ENCODE measurements around the gene STK35.
"Not testable (repeated sequence)": the region's sequence is repeated elsewhere in the genome, so short reads cannot be mapped to it uniquely, and the experiment has no call there.

STK35 gene

GRCh38 chr20:2163757-2164156 is 62.1 kb downstream of the STK35 start:
- DNase-seq, result no peak

GRCh38 chr20:2164421-2164820 is 62.8 kb downstream of the STK35 start:
- DNase-seq, result no peak

- DNase-seq, result no peak
Measured at GRCh38 chr20:2164966-2165365, 63.3 kb downstream of the STK35 start.

GRCh38 chr20:2165871-2166270 is 64.2 kb downstream of the STK35 start:
- no peak for DNase-seq

- no peak for DNase-seq
Measured at GRCh38 chr20:2167112-2167511, 65.5 kb downstream of the STK35 start.

GRCh38 chr20:2168946-2169345 is 67.3 kb downstream of the STK35 start:
- no peak for DNase-seq

GRCh38 chr20:2169456-2170088 is 67.9 kb downstream of the STK35 start:
- no peak for DNase-seq

- DNase-seq, result no peak
Measured at GRCh38 chr20:2170404-2170803, 68.8 kb downstream of the STK35 start.

GRCh38 chr20:2171266-2171790 is 69.7 kb downstream of the STK35 start:
- no peak for DNase-seq

- not testable (repeated sequence) for DNase-seq
Measured at GRCh38 chr20:2171840-2172239, 70.2 kb downstream of the STK35 start.

- DNase-seq, result peak; percentile 66
Measured at GRCh38 chr20:2172305-2173175, 70.9 kb downstream of the STK35 start.

- no peak for DNase-seq
Measured at GRCh38 chr20:2173186-2173585, 71.6 kb downstream of the STK35 start.

GRCh38 chr20:2174067-2174466 is 72.4 kb downstream of the STK35 start:
- no peak for DNase-seq

GRCh38 chr20:2176946-2177345 is 75.3 kb downstream of the STK35 start:
- no peak for DNase-seq

GRCh38 chr20:2178318-2179232 is 76.9 kb downstream of the STK35 start:
- DNase-seq, result no peak

- DNase-seq, result no peak
Measured at GRCh38 chr20:2179233-2179580, 77.6 kb downstream of the STK35 start.

- DNase-seq, result no peak
Measured at GRCh38 chr20:2179949-2180348, 78.3 kb downstream of the STK35 start.

GRCh38 chr20:2183381-2183780 is 81.8 kb downstream of the STK35 start:
- no peak for DNase-seq

GRCh38 chr20:2184933-2185332 is 83.3 kb downstream of the STK35 start:
- not testable (repeated sequence) for DNase-seq

- DNase-seq, result no peak
Measured at GRCh38 chr20:2195614-2196013, 94.0 kb downstream of the STK35 start.

GRCh38 chr20:2197166-2197565 is 95.5 kb downstream of the STK35 start:
- no peak for DNase-seq

Data from activated gamma-delta T cell treated with Interleukin-2 at 50 U/mL for 16 hours (primary cell).